CD4-positive, CD25-positive, alpha-beta regulatory T cell (primary cell): ENCODE measurements around the gene ZNF598. TPM values are rescaled to one million over a fixed set of nuclear protein-coding genes. Genes with fewer than 3 reads are reported as not detected.

Experiments used
- ATAC-seq, 2 donors: fragments of 150-1000 bp; cut with Tn5 transposase; one replicate each; pipeline ENCODE4 v1.10.0; 2021; ENCODE audit warnings: low read depth in 2 of 2, moderate number of reproducible peaks in 2 of 2, moderate library complexity in 1 of 2
- DNase-seq, 3 donors: peaks; one replicate each; pipeline versions ENCODE4 v3.0.0 to v3.0.0-alpha.2; 2012 to 2022; ENCODE audit warnings: mixed read lengths in 1 of 3
- H3K27ac ChIP-seq: one replicate; pipeline ENCODE4 v1.7.0; 2013; ENCODE audit warnings: mild to moderate bottlenecking, low read length; ENCODE audit not compliant: insufficient read depth, poor library complexity, severe bottlenecking
- H3K27me3 ChIP-seq: one replicate; pipeline ENCODE4 v1.7.0; 2013; ENCODE audit warnings: low read length; ENCODE audit not compliant: control insufficient read depth, insufficient read depth
- H3K36me3 ChIP-seq: one replicate; pipeline ENCODE4 v1.7.0; 2013; ENCODE audit warnings: mild to moderate bottlenecking, low read length, moderate library complexity; ENCODE audit not compliant: control insufficient read depth, insufficient read depth
- H3K4me1 ChIP-seq: 2 replicates; pipeline ENCODE4 v1.7.0; 2013; ENCODE audit warnings: mild to moderate bottlenecking, low read length; ENCODE audit not compliant: insufficient read depth, control insufficient read depth, poor library complexity, severe bottlenecking
- H3K4me3 ChIP-seq: one replicate; pipeline ENCODE4 v1.7.0; 2013; ENCODE audit warnings: low read depth, mild to moderate bottlenecking, low read length, moderate library complexity
- H3K9me3 ChIP-seq, 2 experiments: 1 replicate in 1 of 2; 2 replicates in 1 of 2; pipeline ENCODE4 v1.7.0; 2013; ENCODE audit warnings: low read length in 2 of 2, mild to moderate bottlenecking in 1 of 2, moderate library complexity in 1 of 2; ENCODE audit not compliant: control insufficient read depth in 2 of 2
- H3K27ac Mint-ChIP-seq, 3 donors: one replicate each; pipeline ENCODE4 v1.8.0; 2020 to 2022; ENCODE audit warnings: mild to moderate bottlenecking in 3 of 3, mixed read lengths in 3 of 3, moderate library complexity in 2 of 3
- H3K27me3 Mint-ChIP-seq: one replicate; pipeline ENCODE4 v1.8.0; 2022; ENCODE audit warnings: mild to moderate bottlenecking, mixed read lengths
- H3K36me3 Mint-ChIP-seq: one replicate; pipeline ENCODE4 v1.8.0; 2020; ENCODE audit warnings: mixed read lengths
- H3K4me1 Mint-ChIP-seq, 4 donors: one replicate each; pipeline ENCODE4 v1.8.0; 2020 to 2022; ENCODE audit warnings: mixed read lengths in 4 of 4, mild to moderate bottlenecking in 1 of 4
- H3K4me3 Mint-ChIP-seq, 4 donors: one replicate each; pipeline ENCODE4 v1.8.0; 2020 to 2022; ENCODE audit warnings: mild to moderate bottlenecking in 4 of 4, mixed read lengths in 4 of 4, moderate library complexity in 3 of 4
- H3K9me3 Mint-ChIP-seq, 7 donors: one replicate each; pipeline ENCODE4 v1.8.0; 2020 to 2022; ENCODE audit warnings: mixed read lengths in 7 of 7, mild to moderate bottlenecking in 3 of 7, moderate library complexity in 2 of 7
- polyA plus RNA-seq, 4 donors: library from polyadenylated mRNA; unstranded; fragments of 300-500 nt; fragmentation: Illumina TruSeq; gene quantifications; one replicate each; pipeline ENCODE4 v1.2.3, GENCODE V29; 2021
- total RNA-seq: library from RNA; stranded (reverse); gene quantifications from one replicate; pipeline ENCODE4 v1.2.3, GENCODE V29; 2022

Gene ZNF598
- total and polyA plus RNA-seq, 5 donors from 2014 or later, result 1.8 to 48.2 (median 3.0) TPM

GRCh38 chr16:2053897-2054296, 44.3 kb upstream of the ZNF598 start:
- Mint-ChIP-seq H3K9me3 (no peaks in the 10 kb centered on the region), H3K27me3 (no peaks in the 10 kb centered on the region), H3K4me3 (peak overlapping the region in 1 of 4 donors; percentile 61), H3K4me1 (peaks cover 0 to 8% (median 3%) of the 10 kb centered on the region in 4 donors), H3K36me3 (peaks cover 8% of the 10 kb centered on the region), H3K27ac (no peak overlapping the region)
- Histone ChIP-seq H3K4me1 (no peaks in the 10 kb centered on the region), H3K36me3 (peaks cover 30% of the 10 kb centered on the region), H3K27me3 (no peaks in the 10 kb centered on the region), H3K27ac (no peak overlapping the region), H3K9me3 (no peaks in the 10 kb centered on the region), H3K4me3 (no peak overlapping the region)
- ATAC-seq (no peak), DNase-seq (no peak)

DNA sequence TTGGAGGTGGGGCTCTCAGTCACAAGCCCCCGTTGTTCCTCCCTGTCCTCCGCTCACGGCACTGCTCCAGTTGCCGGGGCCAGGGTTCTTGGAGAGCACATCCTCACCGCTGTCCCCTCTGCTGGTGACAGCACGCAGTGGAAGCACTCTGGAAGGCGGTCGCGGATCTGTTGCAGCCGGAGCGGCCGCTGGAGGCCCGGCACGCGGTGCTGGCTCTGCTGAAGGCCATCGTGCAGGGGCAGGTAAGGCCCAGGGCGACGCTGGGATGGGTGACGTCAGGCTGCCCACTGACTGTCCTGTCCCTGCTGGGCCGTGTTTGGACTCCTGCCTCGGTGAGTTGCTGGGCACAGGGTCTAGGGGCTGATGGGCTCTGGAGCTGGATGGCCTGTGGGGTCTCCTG, 43.6 kb upstream of the ZNF598 start:
- DNase-seq, result no peak
- Mint-ChIP-seq H3K27ac (no peak overlapping the region), H3K9me3 (no peaks in the 10 kb centered on the region), H3K36me3 (peaks cover 6% of the 10 kb centered on the region), H3K27me3 (no peaks in the 10 kb centered on the region), H3K4me1 (peaks cover 0 to 15% (median 5%) of the 10 kb centered on the region in 4 donors), H3K4me3 (no peak overlapping the region)
- Histone ChIP-seq H3K27me3 (no peaks in the 10 kb centered on the region), H3K4me3 (no peak overlapping the region), H3K36me3 (peaks cover 30% of the 10 kb centered on the region), H3K4me1 (peaks cover 7% of the 10 kb centered on the region), H3K27ac (no peak overlapping the region), H3K9me3 (no peaks in the 10 kb centered on the region)
- no peak for ATAC-seq

DNA sequence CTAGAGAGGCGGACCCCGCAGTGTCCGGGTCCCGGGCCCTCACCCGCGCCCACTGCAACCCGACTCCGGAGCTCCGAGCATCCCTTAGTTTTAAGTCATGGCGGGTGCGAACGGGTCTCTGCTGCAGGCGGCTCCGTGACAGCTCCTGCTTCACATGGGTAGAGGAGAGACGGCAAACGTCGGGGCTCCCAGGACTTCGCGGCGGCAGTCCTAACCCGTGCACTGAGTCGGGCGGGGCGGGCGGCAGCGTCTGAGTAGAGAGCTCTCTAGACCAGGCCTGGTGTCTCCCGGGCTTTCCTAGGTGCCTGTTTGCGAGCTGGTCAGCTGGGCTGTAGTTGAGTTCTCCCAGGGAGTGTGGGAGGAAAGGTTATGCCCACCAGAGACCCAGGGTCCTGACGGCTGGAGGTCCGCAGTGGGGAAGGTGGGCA, 38.5 kb upstream of the ZNF598 start:
- peak overlapping the region; percentile 83 for H3K4me3 ChIP-seq
- DNase-seq (no peak), ATAC-seq (no peak)
- H3K36me3 ChIP-seq, result peaks cover 5% of the 10 kb centered on the region
- peak overlapping the region; percentile 65 for H3K27ac ChIP-seq
- no peaks in the 10 kb centered on the region for H3K9me3 ChIP-seq
- H3K27me3 ChIP-seq, result no peaks in the 10 kb centered on the region
- H3K4me1 Mint-ChIP-seq, result peaks cover 4 to 22% (median 8%) of the 10 kb centered on the region in 4 donors
- H3K36me3 Mint-ChIP-seq, result no peaks in the 10 kb centered on the region
- peak overlapping the region; percentile 91 to 96 (median 93) for H3K4me3 Mint-ChIP-seq
- H3K27ac Mint-ChIP-seq, result peak overlapping the region; percentile 74 to 75 (median 74)
- no peaks in the 10 kb centered on the region for H3K9me3 Mint-ChIP-seq
- H3K4me1 ChIP-seq, result peaks cover 18% of the 10 kb centered on the region
- H3K27me3 Mint-ChIP-seq, result no peaks in the 10 kb centered on the region

DNA sequence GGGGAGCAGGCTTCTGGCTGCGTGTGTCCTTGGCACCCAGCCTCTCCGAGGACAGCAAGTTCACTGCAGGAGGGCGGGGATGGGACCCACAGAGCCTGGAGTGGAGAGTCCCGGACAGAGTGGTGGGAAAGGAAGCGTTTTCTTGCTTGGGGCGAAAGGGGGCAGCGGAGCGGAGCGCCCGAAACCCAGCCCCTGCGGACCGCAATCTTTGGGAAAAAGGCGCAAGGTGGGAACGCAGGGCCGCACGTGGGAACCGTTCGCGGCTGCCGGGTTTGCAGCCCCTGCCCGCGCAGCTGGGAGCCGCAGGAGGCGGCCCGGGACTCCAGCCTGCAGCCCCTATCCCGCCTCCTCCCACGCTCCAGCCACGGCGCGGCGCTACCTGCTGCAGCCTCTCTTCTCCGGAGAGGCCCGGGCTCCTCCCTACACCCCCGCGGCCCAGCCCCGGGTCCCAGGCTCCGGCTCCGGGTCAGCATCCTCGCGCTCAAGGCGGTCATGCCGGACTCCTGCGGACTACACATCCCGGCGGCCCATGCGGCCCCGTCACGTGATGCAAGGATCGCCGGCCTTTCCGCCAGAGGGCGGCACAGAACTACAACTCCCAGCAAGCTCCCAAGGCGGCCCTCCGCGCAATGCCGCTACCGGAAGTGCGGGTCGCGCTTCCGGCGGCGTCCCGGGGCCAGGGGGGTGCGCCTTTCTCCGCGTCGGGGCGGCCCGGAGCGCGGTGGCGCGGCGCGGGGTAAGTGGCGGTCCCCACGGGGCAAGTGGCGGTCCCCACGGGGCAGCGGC, 37.9 kb upstream of the ZNF598 start, which contains the start of the genes NTHL1 and TSC2:
NTHL1 (minus strand) TSS at position 505 of the 786 bp plus-strand sequence; CDS start at position 494, 11 bp downstream.
TSC2 (plus strand) TSS at position 656 of the 786 bp plus-strand sequence. CDS start 631 bp downstream, outside the sequence.
- Mint-ChIP-seq H3K36me3 (no peaks in the 10 kb centered on the region), H3K27ac (peak within 1 kb of the TSS; percentile 74 to 86 (median 74)), H3K9me3 (no peaks in the 10 kb centered on the region), H3K27me3 (no peaks in the 10 kb centered on the region), H3K4me3 (peak within 1 kb of the TSS; percentile 93 to 96 (median 94)), H3K4me1 (peaks cover 4 to 22% (median 7%) of the 10 kb centered on the region in 4 donors)
- peak within 1 kb of the TSS; percentile 83 for H3K4me3 ChIP-seq
- no peaks in the 10 kb centered on the region for H3K27me3 ChIP-seq
- DNase-seq (peak; percentile 90 to 96 (median 92)), ATAC-seq (peak; percentile 94 to 97)
- peaks cover 3% of the 10 kb centered on the region for H3K36me3 ChIP-seq
- H3K27ac ChIP-seq, result peak within 1 kb of the TSS; percentile 65
- H3K9me3 ChIP-seq, result no peaks in the 10 kb centered on the region
- peaks cover 18% of the 10 kb centered on the region for H3K4me1 ChIP-seq

- Histone ChIP-seq H3K4me3 (peak overlapping the region; percentile 48), H3K9me3 (no peaks in the 10 kb centered on the region), H3K27ac (no peak overlapping the region), H3K4me1 (peaks cover 18% of the 10 kb centered on the region), H3K27me3 (no peaks in the 10 kb centered on the region), H3K36me3 (peaks cover 3% of the 10 kb centered on the region)
- Mint-ChIP-seq H3K4me1 (peaks cover 4 to 22% (median 7%) of the 10 kb centered on the region in 4 donors), H3K4me3 (peak overlapping the region; percentile 93 to 96 (median 94)), H3K27me3 (no peaks in the 10 kb centered on the region), H3K27ac (peak overlapping the region in 1 of 3 donors; percentile 86), H3K36me3 (no peaks in the 10 kb centered on the region), H3K9me3 (no peaks in the 10 kb centered on the region)
- no peak for ATAC-seq
- no peak for DNase-seq
These were observed 37.3 kb upstream of the ZNF598 start for GRCh38 chr16:2046893-2047329.

GRCh38 chr16:2045965-2046892, 36.6 kb upstream of the ZNF598 start:
- H3K9me3 Mint-ChIP-seq, result no peaks in the 10 kb centered on the region
- H3K4me1 ChIP-seq, result peaks cover 18% of the 10 kb centered on the region
- H3K4me3 Mint-ChIP-seq, result peak overlapping the region; percentile 29 to 96 (median 93)
- no peak overlapping the region for H3K27ac Mint-ChIP-seq
- no peaks in the 10 kb centered on the region for H3K9me3 ChIP-seq
- H3K27me3 ChIP-seq, result no peaks in the 10 kb centered on the region
- H3K27ac ChIP-seq, result no peak overlapping the region
- H3K36me3 Mint-ChIP-seq, result no peaks in the 10 kb centered on the region
- ATAC-seq (no peak), DNase-seq (no peak)
- H3K4me3 ChIP-seq, result no peak overlapping the region
- peaks cover 3% of the 10 kb centered on the region for H3K36me3 ChIP-seq
- no peaks in the 10 kb centered on the region for H3K27me3 Mint-ChIP-seq
- H3K4me1 Mint-ChIP-seq, result peaks cover 4 to 22% (median 7%) of the 10 kb centered on the region in 4 donors

GRCh38 chr16:2044541-2044940, 34.9 kb upstream of the ZNF598 start:
- ATAC-seq (no peak), DNase-seq (no peak)
- Histone ChIP-seq H3K36me3 (no peaks in the 10 kb centered on the region), H3K4me1 (peaks cover 18% of the 10 kb centered on the region), H3K4me3 (no peak overlapping the region), H3K9me3 (no peaks in the 10 kb centered on the region), H3K27me3 (no peaks in the 10 kb centered on the region), H3K27ac (no peak overlapping the region)
- Mint-ChIP-seq H3K27ac (no peak overlapping the region), H3K4me3 (peak overlapping the region in 1 of 4 donors; percentile 35), H3K9me3 (no peaks in the 10 kb centered on the region), H3K4me1 (peaks cover 4 to 22% (median 7%) of the 10 kb centered on the region in 4 donors), H3K36me3 (no peaks in the 10 kb centered on the region), H3K27me3 (no peaks in the 10 kb centered on the region)
